Measurements from ENCODE around the gene SERPINA1.

- no peak for TF ChIP-seq CTCF (IDR thresholded peaks at IDR 0.05)
- TF ChIP-seq EZH2 (IDR thresholded peaks at IDR 0.05; ENCODE audit: borderline replicate concordance, insufficient read depth, low read depth, low read length, poor library complexity, severe bottlenecking): no peak
Measured at GRCh38 chr14:94398182-94398479, 9.7 kb upstream of the SERPINA1 start.

Data from B cell (primary cell).